Colonic mucosa (tissue), 4 donors: ENCODE data around the gene DOK5. TPM values are rescaled to one million over a fixed set of nuclear protein-coding genes. Genes with fewer than 3 reads are reported as not detected.

Experiments
- DNase-seq: peaks from one replicate; pipeline ENCODE4 v3.0.0-alpha.2; 2020
- H3K27ac ChIP-seq: fragments of 200-600 bp; one replicate; pipeline ENCODE4 v1.8.0; 2021
- H3K27me3 ChIP-seq: fragments of 200-600 bp; one replicate; pipeline ENCODE4 v1.8.0; 2021
- H3K36me3 ChIP-seq: fragments of 200-600 bp; one replicate; pipeline ENCODE4 v1.8.0; 2021
- H3K4me1 ChIP-seq: fragments of 200-600 bp; one replicate; pipeline ENCODE4 v1.8.0; 2021; ENCODE audit warnings: mild to moderate bottlenecking
- H3K4me3 ChIP-seq: fragments of 200-600 bp; one replicate; pipeline ENCODE4 v1.8.0; 2021
- H3K9ac ChIP-seq, 2 donors: one replicate each; pipeline ENCODE4 v1.7.0; 2013; ENCODE audit warnings: control low read depth in 2 of 2, low read depth in 2 of 2, low read length in 2 of 2
- H3K9me3 ChIP-seq: fragments of 200-600 bp; one replicate; pipeline ENCODE4 v1.8.0; 2021
- CTCF ChIP-seq: fragments of 200-600 bp; IDR thresholded peaks from one replicate; pipeline ENCODE4 v1.8.0; 2022; ENCODE audit warnings: antibody characterized with exemption, mild to moderate bottlenecking
- intact Hi-C: fragments of 100-400 bp; cut with DNase I; formaldehyde crosslinking; loops from one replicate; pipeline ENCODE4 v1.14.1; 2022
- total RNA-seq, 2 donors: library from RNA; stranded (reverse); fragmentation: NEBNext Ultra II Directional in 1 of 2; extraction: Animal tissue kit (Norgen Biotek cat#: 25700) in 1 of 2; gene quantifications; one replicate each; pipeline ENCODE4 v1.2.1, GENCODE V29; 2021
- donor health status: healthy.
- donor health status: DM: no; HTN: no; CAD: no.
- donor health status: DM: no; HTN: no; CAD: no.

Gene DOK5
- total RNA-seq, 2 donors from 2014 or later, result 0.80 TPM; not detected in 1

GRCh38 chr20:54464003-54464402, 11.4 kb upstream of the DOK5 start:
- Histone ChIP-seq H3K9me3 (no peaks in the 10 kb centered on the region), H3K4me3 (no peak overlapping the region), H3K27me3 (no peaks in the 10 kb centered on the region), H3K4me1 (no peaks in the 10 kb centered on the region), H3K36me3 (no peaks in the 10 kb centered on the region), H3K9ac (no peak overlapping the region), H3K27ac (no peak overlapping the region)
- no peak for DNase-seq
- intact Hi-C loops, result no loop called here
- no peak for TF ChIP-seq CTCF

GRCh38 chr20:54466127-54466526, 9.3 kb upstream of the DOK5 start:
- Histone ChIP-seq H3K9ac (no peak overlapping the region), H3K36me3 (no peaks in the 10 kb centered on the region), H3K27me3 (no peaks in the 10 kb centered on the region), H3K27ac (no peak overlapping the region), H3K4me3 (no peak overlapping the region), H3K4me1 (no peaks in the 10 kb centered on the region), H3K9me3 (no peaks in the 10 kb centered on the region)
- intact Hi-C loops, result no loop called here
- no peak for DNase-seq
- no peak for TF ChIP-seq CTCF

GRCh38 chr20:54467622-54468021, 7.8 kb upstream of the DOK5 start:
- Histone ChIP-seq H3K36me3 (no peaks in the 10 kb centered on the region), H3K4me3 (no peak overlapping the region), H3K4me1 (no peaks in the 10 kb centered on the region), H3K9me3 (no peaks in the 10 kb centered on the region), H3K27me3 (no peaks in the 10 kb centered on the region), H3K27ac (no peak overlapping the region), H3K9ac (no peak overlapping the region)
- no peak for DNase-seq
- intact Hi-C loops, result no loop called here
- no peak for TF ChIP-seq CTCF

GRCh38 chr20:54468082-54468481, 7.3 kb upstream of the DOK5 start:
- intact Hi-C loops, result no loop called here
- H3K4me3 ChIP-seq, result no peak overlapping the region
- no peaks in the 10 kb centered on the region for H3K36me3 ChIP-seq
- H3K4me1 ChIP-seq, result no peaks in the 10 kb centered on the region
- no peaks in the 10 kb centered on the region for H3K27me3 ChIP-seq
- no peaks in the 10 kb centered on the region for H3K9me3 ChIP-seq
- no peak overlapping the region for H3K27ac ChIP-seq
- H3K9ac ChIP-seq, result no peak overlapping the region
- DNase-seq, result no peak
- no peak for TF ChIP-seq CTCF

GRCh38 chr20:54469293-54469692, 6.1 kb upstream of the DOK5 start:
- no peak for TF ChIP-seq CTCF
- no peaks in the 10 kb centered on the region for H3K4me1 ChIP-seq
- no peaks in the 10 kb centered on the region for H3K27me3 ChIP-seq
- H3K36me3 ChIP-seq, result no peaks in the 10 kb centered on the region
- no peaks in the 10 kb centered on the region for H3K9me3 ChIP-seq
- no peak overlapping the region for H3K4me3 ChIP-seq
- no peak for DNase-seq
- no peak overlapping the region for H3K27ac ChIP-seq
- no peak overlapping the region for H3K9ac ChIP-seq
- intact Hi-C loops, result no loop called here

GRCh38 chr20:54469952-54470351, 5.4 kb upstream of the DOK5 start:
- TF ChIP-seq CTCF, result no peak
- Histone ChIP-seq H3K36me3 (no peaks in the 10 kb centered on the region), H3K4me1 (no peaks in the 10 kb centered on the region), H3K27ac (no peak overlapping the region), H3K9ac (no peak overlapping the region), H3K27me3 (no peaks in the 10 kb centered on the region), H3K9me3 (no peaks in the 10 kb centered on the region), H3K4me3 (no peak overlapping the region)
- DNase-seq, result no peak
- intact Hi-C loops, result no loop called here
